GM12878 (cell line): ENCODE data around the gene ZBTB42. TPM values are rescaled to one million over a fixed set of nuclear protein-coding genes. Genes with fewer than 3 reads are reported as not detected.

Experiments
- ATAC-seq: fragments of 200-7000 bp; cut with Tn5 transposase; 3 replicates; pipeline ENCODE4 v1.9.1; 2020; ENCODE audit warnings: mild to moderate bottlenecking, moderate library complexity
- BruUV-seq: library from RNA; stranded (reverse); fragments of 400-500 nt; replicated peaks from 2 replicates; lab custom pipeline; 2021; lab: Mats Ljungman, UMichigan
- CTCF ChIA-PET: fragments of 300-600 bp; sonication (Branson Sonifier 250); formaldehyde crosslinking; extraction: SDS; loops from one replicate; lab custom pipeline; 2021; ENCODE audit warnings: inconsistent platforms; lab: Yijun Ruan, JAX
- POLR2A ChIA-PET: fragments of 350-600 bp; formaldehyde crosslinking; extraction: SDS; loops from one replicate; lab custom pipeline; 2021; ENCODE audit warnings: inconsistent platforms; lab: Charles Lee
- RAD21 ChIA-PET: fragments of 300-600 bp; sonication (Branson Sonifier 250); formaldehyde crosslinking; loops from one replicate; lab custom pipeline; 2023; ENCODE audit warnings: antibody characterized with exemption; ENCODE audit not compliant: unreplicated experiment; lab: Charles Lee
- SMC1A ChIA-PET: fragments of 300-600 bp; sonication (Branson Sonifier 250); formaldehyde crosslinking; loops from one replicate; lab custom pipeline; 2023; ENCODE audit not compliant: unreplicated experiment, uncharacterized antibody; lab: Charles Lee
- DNase-seq: peaks from one replicate; pipeline ENCODE4 v3.0.0-alpha.2; 2011; ENCODE audit warnings: low read depth, low spot score
- FAIRE-seq: peaks from 3 replicates; lab custom pipeline; 2011; peaks lifted over from hg19 to GRCh38; lab: Jason Lieb, UNC
- H2AFZ ChIP-seq: 2 replicates; pipeline ENCODE4 v1.6.0; 2011; ENCODE audit warnings: low read depth, low read length, control low read depth; ENCODE audit not compliant: control insufficient read depth
- H3K27ac ChIP-seq: 2 replicates; pipeline ENCODE4 v1.5.1; 2011; ENCODE audit warnings: control low read depth; ENCODE audit not compliant: control insufficient read depth, insufficient read depth
- H3K27me3 ChIP-seq, 2 experiments: replicated peaks in 1 of 2; 2 replicates each; pipeline versions ENCODE4 v1.6.0 to v1.6.1; 2011; ENCODE audit warnings: low read length in 1 of 2; ENCODE audit not compliant: control insufficient read depth in 2 of 2, insufficient read depth in 2 of 2
- H3K36me3 ChIP-seq, 2 experiments: 2 replicates each; pipeline ENCODE4 v1.5.1; 2011; ENCODE audit warnings: low read length in 1 of 2; ENCODE audit not compliant: control insufficient read depth in 2 of 2, insufficient read depth in 2 of 2
- H3K4me1 ChIP-seq: 2 replicates; pipeline ENCODE4 v1.6.1; 2011; ENCODE audit warnings: mild to moderate bottlenecking, low read length, moderate library complexity, mixed read lengths; ENCODE audit not compliant: control insufficient read depth, insufficient read depth
- H3K4me2 ChIP-seq: 2 replicates; pipeline ENCODE4 v1.6.0; 2011; ENCODE audit warnings: control low read depth; ENCODE audit not compliant: control insufficient read depth, insufficient read depth
- H3K4me3 ChIP-seq: fragments of 200-600 bp; sonication (generic); 2 replicates; pipeline ENCODE4 v1.5.1; 2016
- H3K79me2 ChIP-seq: 2 replicates; pipeline ENCODE4 v1.6.0; 2011; ENCODE audit warnings: low read length; ENCODE audit not compliant: control insufficient read depth, insufficient read depth
- H3K9ac ChIP-seq: 2 replicates; pipeline ENCODE4 v1.8.0; 2011; ENCODE audit warnings: low read length, control low read depth, mixed read lengths; ENCODE audit not compliant: control insufficient read depth, insufficient read depth
- H3K9me3 ChIP-seq: replicated peaks from 3 replicates; pipeline ENCODE4 v1.5.1; 2011; ENCODE audit warnings: mild to moderate bottlenecking, low read length; ENCODE audit not compliant: control insufficient read depth, insufficient read depth
- H4K20me1 ChIP-seq: 2 replicates; pipeline ENCODE4 v1.6.0; 2011; ENCODE audit not compliant: control insufficient read depth, insufficient read depth
- CEBPZ ChIP-seq: fragments of 150-350 bp; IDR thresholded peaks from 2 replicates; pipeline ENCODE4 v1.6.1; 2016; ENCODE audit warnings: low read depth, low read length
- KLF5 ChIP-seq: fragments of 450-650 bp; IDR thresholded peaks from 2 replicates; pipeline ENCODE4 v1.6.1; 2014; ENCODE audit warnings: mild to moderate bottlenecking; ENCODE audit not compliant: partially characterized antibody
- NFXL1 ChIP-seq: fragments of 450-650 bp; IDR thresholded peaks from 2 replicates; pipeline ENCODE4 v1.6.1; 2017; ENCODE audit warnings: antibody characterized with exemption, mild to moderate bottlenecking, borderline replicate concordance
- NR2C2 ChIP-seq: IDR thresholded peaks from 2 replicates; pipeline ENCODE4 v1.6.1; 2011; ENCODE audit warnings: borderline replicate concordance, low read depth; ENCODE audit not compliant: control insufficient read depth, insufficient read length
- PAX5 ChIP-seq: IDR thresholded peaks from 2 replicates; pipeline ENCODE4 v1.6.1; 2011; ENCODE audit warnings: low read depth, low read length, borderline replicate concordance
- PAX8 ChIP-seq: fragments of 450-650 bp; IDR thresholded peaks from 2 replicates; pipeline ENCODE4 v1.6.1; 2017; ENCODE audit warnings: mild to moderate bottlenecking, moderate library complexity
- WRNIP1 ChIP-seq: IDR thresholded peaks from 2 replicates; pipeline ENCODE4 v1.6.1; 2011; ENCODE audit warnings: low read depth, low read length, improper control_type of control experiment, borderline replicate concordance
- WGBS: methylation state at CpG from one replicate; pipeline ENCODE4 v1.1.6; 2016; ENCODE audit warnings: low lambda C conversion rate; ENCODE audit not compliant: insufficient replicate concordance, insufficient coverage; ENCODE audit errors: missing lambda C conversion rate; 5-methylcytosine and 5-hydroxymethylcytosine counted together
- in situ Hi-C: fragments of 300-500 bp; cut with MboI; formaldehyde crosslinking; loops from 9 replicates; pipeline ENCODE4 v1.14.3; 2018; ENCODE audit warnings: mixed read lengths
- intact Hi-C: fragments of 100-400 bp; cut with micrococcal nuclease; formaldehyde crosslinking; loops from one replicate; pipeline ENCODE4 v1.14.2; 2022; ENCODE audit not compliant: unreplicated experiment
- polyA plus RNA-seq, 11 experiments: library from polyadenylated mRNA; depleted of rRNA in 4 of 11; unstranded in 6 of 11; stranded (reverse) in 5 of 11; fragments of >200 nt; fragmentation: Nextera tagmentation in 4 of 11; fragmentation: Illumina TruSeq in 1 of 11; extraction: Ambion mirVana in 4 of 11; extraction: Trizol in 1 of 11; gene quantifications; 1 replicate in 1 of 11; 2 replicates in 10 of 11; pipeline versions ENCODE4 v1.2.1 to v1.2.3, GENCODE V29; 2011 to 2016; ENCODE audit warnings: inconsistent platforms in 2 of 11, missing spikeins in 2 of 11, low read depth in 1 of 11
- total RNA-seq, 4 experiments: library from RNA; depleted of rRNA in 3 of 4; stranded (reverse); fragments of >200 nt in 3 of 4; fragmentation: Illumina TruSeq in 1 of 4; extraction: Trizol in 1 of 4; gene quantifications; 2 replicates each; pipeline versions ENCODE4 v1.2.1 to v1.2.3, GENCODE V29; 2013 to 2021

The ZBTB42 gene
- total and polyA plus RNA-seq, 10 of the 15 experiments (the other 5 are each of a cell fraction or from before 2014, with no cell fraction given) = 0.05 to 1.2 (median 0.37) TPM; not detected in 2

GRCh38 chr14:104776481-104776880 lies 24.4 kb upstream of the ZBTB42 start:
- ATAC-seq (no peak), DNase-seq (no peak), FAIRE-seq (no peak)
- Histone ChIP-seq H2AFZ (no peak overlapping the region), H3K4me2 (no peak overlapping the region), H3K9ac (no peak overlapping the region), H3K4me1 (no peaks in the 10 kb centered on the region), H3K79me2 (no peaks in the 10 kb centered on the region), H3K9me3 (no peaks in the 10 kb centered on the region; the same call in 2 of the 3 replicates), H3K36me3 (peaks cover 5 to 22% of the 10 kb centered on the region in 2 experiments; a peak in 3 of 4 replicates), H3K27me3 (no peaks in the 10 kb centered on the region), H3K27ac (no peak overlapping the region), H4K20me1 (no peaks in the 10 kb centered on the region), H3K4me3 (no peak overlapping the region)
- in situ Hi-C loops (no loop called here), intact Hi-C loops (no loop called here)
- ChIA-PET CTCF (no interaction called here), POLR2A (no interaction called here), RAD21 (no interaction called here), SMC1A (no interaction called here)
- TF ChIP-seq PAX5 = no peak
- TF ChIP-seq WRNIP1 = no peak
- no peak for TF ChIP-seq CEBPZ
- TF ChIP-seq PAX8 = no peak
- no peak for TF ChIP-seq NFXL1
- TF ChIP-seq KLF5 = no peak
- TF ChIP-seq NR2C2 = no peak
- WGBS = 100% methylated on average over 9 of the region's 15 CpGs
- no TSS peak for BruUV-seq
